ENCODE data around the gene GRIK4.

DNA sequence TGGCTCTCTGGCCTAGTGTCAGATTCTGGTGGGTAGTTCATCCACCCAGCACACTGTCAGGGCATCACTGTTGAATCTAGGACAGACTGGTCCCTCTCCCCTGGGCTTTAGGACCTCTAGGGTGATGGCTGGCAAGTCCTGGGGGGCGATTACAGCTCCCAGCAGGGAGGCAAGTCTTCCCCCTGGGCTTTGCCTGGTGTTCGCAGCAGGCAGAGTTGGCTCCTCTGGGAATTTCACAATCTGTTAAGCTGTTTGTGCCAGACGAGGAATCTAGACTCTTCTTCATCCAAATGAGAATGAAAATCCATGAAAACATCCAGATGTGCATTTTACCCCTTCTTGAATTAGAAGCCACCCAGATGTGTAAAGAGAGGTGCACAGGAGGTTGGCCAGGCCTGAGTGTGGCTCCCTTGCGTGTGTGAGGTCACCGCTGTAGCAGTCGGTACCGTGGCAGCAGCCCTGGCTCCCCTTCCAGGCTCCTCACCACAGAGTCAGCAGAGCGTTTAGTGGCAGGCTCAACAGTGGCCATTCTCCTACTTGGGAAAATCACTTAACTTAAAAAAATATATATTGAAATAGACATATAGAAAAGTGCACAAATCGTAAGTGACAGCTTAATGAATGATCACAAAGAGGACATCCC, 412.4 kb downstream of the GRIK4 start:
- no peak for TF ChIP-seq GATA2 (IDR thresholded peaks at IDR 0.05; ENCODE audit: low read depth, low read length)
- TF ChIP-seq GATA3 (IDR thresholded peaks at IDR 0.05; ENCODE audit: low read depth, low read length) = no peak
